Myocyte (in vitro differentiated cells): ENCODE results near the gene FOXN1. TPM values are rescaled to one million over a fixed set of nuclear protein-coding genes. Genes with fewer than 3 reads are reported as not detected.
"Not testable (repeated sequence)": the region's sequence is repeated elsewhere in the genome, so short reads cannot be mapped to it uniquely, and the experiment has no call there.

Experiments used
- DNase-seq: peaks from one replicate; pipeline ENCODE4 v3.0.0-alpha.2; 2012; ENCODE audit warnings: low read depth
- total RNA-seq: library from RNA; depleted of rRNA; stranded (reverse); fragments of >200 nt; gene quantifications from 2 replicates; pipeline ENCODE4 v1.2.3, GENCODE V29; 2014

FOXN1 gene
- total RNA-seq, 1 donor from 2014 or later = not detected

DNA sequence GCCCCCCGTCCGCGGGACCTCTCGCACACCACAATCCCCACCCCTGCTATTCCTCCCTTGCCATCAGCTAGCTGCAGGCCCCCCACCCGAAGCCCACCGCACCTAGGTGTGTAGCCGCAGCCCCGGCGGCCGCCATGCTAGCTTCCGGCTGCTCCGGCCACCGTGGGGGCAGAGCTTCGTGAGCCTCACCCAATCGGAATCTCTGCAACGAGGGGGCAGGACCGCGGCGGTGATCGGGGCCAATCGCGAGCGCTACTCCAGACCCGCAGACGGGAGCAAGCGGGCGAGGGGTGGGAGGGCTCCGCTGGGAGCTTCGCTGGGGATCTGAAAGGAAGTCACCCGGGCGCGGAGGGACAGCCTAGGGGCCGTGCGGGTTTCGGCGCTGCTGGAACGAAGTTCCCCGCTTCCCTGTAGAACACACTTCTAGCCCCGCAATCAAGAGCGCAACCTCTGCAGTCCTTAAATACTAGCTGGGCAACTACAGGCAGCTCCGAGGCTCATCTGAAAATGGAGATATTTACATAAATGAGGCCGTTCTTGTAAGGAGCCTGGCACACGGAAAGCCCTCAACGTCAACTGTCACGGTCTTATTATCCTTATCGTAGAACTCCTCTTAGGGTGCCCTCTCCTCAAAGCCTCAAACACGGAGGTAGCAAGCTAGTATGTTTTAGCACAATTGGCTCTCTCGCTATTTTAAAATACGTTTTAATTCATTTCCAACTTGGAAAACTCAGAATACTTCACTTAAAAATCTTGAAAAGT, 65.4 kb downstream of the FOXN1 start, which contains the start of gene PIGS:
Gene PIGS (minus strand): TSS at position 164 of the 762 bp plus-strand sequence. CDS start 28 bp downstream, at position 136.
- peak; percentile 94 for DNase-seq

DNA sequence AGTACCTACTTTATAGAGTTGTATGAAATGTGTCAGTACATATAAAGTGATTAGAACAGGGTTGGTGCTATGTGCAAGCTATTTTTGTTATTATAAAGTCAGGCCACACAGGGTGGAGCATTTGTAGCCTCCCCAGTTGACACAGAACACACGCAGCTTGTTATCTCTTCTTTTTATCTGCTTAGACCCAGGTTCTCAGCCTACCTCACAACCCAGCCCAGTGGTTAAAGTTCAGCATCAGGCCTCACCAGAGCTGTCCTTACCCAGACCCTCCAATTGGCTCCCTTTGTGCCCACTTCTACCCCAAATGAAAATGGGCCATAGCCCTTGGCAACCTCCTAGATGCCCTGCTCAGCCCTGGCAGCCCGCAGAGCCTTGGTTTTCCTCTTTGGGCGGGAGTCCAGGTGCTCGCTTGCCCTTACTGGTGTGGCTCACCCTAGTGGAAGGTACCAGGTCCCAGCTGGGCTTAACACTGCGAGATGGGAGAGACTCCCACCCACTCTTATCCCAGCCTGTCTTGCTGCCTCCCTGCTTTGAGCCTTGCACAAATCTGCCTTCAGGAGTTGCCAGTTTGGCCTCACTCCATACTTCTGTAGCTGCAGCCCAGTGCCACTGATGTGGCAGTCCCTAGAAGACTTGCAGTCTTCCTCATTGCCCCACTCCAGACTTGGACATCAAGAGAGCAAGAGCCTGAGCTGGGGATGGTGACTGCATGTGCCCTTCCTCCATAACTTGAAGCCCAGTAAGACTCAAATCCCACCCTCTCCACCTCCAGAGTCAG, 66.3 kb downstream of the FOXN1 start:
- DNase-seq = no peak

DNA sequence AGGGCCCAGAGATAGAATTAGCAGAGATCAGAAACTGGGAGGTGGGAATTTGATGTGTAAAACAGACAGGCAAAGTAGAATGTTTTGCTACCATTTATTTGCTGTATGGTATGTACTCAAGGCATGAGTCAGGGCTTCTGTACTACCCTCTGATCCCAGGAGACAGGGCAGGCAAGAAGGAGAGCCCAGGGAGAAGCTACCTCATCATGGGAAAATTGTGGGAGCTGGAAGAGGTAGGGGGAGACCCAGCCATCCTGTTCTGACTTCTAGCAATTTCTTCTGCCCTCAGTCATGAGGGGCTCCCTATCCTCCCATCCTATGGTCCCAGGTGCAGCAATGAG, 66.9 kb downstream of the FOXN1 start:
- no peak for DNase-seq

DNA sequence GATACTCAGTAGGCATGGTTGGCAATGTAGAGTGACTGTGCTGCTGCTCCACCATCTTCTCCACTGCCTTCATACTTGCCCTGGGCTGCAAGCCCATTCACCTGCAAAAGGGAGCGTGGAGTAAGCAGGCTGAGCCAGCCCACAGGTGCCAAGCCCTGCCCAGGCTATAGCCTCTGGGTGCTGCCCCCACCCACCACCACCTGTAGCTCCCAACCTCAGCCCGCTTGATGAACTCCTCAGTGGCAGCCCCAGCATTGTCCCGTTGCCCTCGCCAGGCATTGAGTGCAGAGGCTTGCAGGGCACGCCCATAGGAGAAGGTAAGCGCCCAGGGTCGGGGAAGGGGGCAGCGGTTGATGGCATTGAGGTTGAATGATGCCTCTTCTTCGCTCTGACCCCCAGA, 67.4 kb downstream of the FOXN1 start:
- DNase-seq = no peak

DNA sequence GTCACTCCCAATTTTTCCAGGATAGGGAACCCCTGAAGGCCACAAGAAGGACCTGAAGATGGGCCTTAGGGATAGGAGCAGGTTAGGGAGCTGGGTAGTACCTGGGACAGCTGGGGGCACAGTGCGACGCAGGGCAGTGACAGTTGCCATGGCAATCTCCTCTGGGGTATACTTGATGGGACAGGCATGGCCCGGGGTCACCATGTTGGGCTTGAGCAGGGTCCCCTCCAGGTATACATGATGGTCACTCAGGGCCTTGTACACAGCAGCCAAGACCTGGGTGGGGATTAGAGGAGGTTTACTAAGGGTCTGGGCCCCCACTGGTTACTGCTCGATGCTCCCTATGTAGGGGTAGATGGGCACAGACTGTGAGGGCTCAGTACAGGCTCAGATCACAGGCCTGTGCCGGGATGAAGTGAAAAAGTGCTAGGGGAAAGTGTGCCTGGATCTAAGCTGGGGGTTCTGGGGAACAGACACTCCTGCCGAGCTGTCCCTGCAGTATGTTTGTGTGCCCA, 67.9 kb downstream of the FOXN1 start:
- no peak for DNase-seq

DNA sequence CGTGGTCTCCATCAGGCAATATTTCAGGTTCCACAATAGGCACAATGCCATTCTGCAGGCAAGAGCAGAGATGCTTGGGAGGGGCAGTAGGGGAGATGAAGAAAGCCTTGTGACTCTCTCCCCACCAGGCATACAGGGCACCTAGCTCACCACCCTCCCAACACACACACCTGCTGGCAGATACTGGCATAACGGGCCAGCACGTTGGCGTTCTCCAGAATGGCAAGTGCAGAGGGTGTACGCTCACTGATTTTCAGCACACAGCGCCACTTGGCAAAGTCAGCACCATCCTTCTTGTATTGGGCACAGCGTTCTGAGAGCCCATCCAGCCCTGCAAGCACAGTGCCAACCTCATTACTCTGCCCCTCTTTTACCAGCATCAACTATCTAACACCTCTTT, 68.4 kb downstream of the FOXN1 start:
- no peak for DNase-seq

- DNase-seq = peak; percentile 30
Measured at GRCh38 chr17:28575126-28575795, 69.1 kb downstream of the FOXN1 start.

GRCh38 chr17:28576016-28576415, 69.9 kb downstream of the FOXN1 start:
- not testable (repeated sequence) for DNase-seq

GRCh38 chr17:28576758-28577465, 70.8 kb downstream of the FOXN1 start, which contains the start of gene ALDOC:
Gene ALDOC (minus strand): TSS chr17:28576895. CDS start chr17:28575532, 1,363 bp downstream.
- peak; percentile 84 for DNase-seq

DNA sequence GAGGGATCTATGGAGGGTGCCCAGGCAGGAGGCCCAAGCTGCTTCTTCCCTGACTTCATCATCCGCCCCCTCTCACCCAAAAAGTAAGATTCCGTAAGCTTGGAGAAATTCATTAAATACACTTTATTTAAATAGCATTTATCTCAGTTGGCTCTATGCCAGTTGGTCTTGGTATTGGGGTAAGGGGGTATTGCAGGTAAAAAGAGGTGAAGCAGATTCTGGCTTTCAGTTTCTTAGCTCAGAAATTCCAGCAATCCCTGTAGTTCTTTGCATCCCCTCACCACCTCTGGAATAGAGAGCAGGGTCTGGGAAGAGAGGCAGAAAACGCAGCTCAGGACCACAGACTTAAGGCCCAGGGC, 71.3 kb downstream of the FOXN1 start:
- DNase-seq = no peak

DNA sequence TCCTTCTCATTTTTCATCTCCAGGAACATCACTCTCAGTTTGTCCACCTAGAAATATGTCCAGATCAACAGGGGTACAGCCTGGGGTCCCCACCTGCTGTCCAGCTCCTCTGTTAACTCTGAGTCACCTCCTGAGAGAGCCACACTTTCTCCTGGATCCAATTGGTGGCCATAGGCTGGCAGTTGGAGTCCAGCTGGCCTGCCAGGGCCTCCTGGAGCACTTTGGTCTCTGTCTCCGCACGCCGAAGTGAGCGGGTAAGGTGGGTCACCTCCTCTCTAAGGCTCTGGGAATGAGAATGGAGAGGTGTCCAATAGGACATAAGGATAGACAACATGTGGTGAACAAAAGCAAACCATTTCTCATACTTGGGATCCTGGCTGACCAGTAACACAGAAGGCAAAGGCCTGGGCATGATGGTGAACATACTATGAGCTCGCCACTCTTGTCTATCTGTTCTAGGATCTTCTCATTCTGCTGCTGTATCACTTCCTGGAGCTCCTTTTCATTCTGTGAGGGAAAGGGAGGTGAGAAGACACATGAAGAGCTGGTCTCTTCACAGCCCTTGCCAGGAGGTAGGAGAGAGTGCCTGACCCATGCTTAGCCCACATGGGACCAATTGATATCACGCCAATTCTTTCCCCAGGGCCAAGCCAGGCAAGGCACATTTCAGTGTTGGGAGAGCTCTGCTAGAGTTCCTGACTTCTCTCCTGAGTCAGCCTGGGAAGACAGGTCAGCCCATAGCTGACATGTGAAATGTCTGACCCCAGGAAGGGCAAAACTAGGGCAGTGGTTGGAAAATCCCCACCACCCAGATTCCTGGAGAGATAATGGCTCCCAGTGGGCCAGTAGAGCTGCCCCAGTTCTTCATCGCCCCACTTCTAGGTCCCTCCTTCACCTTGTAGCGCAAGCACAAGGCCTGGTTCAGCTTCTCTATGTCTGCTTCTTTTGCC, 72.4 kb downstream of the FOXN1 start:
- no peak for DNase-seq

DNA sequence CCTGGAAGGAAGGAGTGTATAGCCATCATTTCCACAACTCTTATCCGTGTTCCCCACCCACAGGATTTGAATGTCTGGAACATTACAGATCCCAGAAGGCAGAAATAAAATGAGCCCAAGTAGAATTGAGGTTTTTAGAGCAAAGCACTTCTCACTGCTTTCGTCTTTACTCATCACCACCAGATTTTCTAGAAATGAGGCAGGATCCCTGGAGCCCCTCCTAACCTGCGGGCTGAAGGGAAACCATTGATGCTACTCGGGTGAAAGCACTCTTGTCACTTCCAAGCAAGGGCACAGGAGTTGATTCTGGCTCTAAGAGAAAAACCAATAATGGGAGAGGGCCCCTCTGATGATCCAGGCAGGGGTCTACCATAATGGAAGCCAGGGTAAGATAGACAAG, 73.4 kb downstream of the FOXN1 start:
- no peak for DNase-seq

DNA sequence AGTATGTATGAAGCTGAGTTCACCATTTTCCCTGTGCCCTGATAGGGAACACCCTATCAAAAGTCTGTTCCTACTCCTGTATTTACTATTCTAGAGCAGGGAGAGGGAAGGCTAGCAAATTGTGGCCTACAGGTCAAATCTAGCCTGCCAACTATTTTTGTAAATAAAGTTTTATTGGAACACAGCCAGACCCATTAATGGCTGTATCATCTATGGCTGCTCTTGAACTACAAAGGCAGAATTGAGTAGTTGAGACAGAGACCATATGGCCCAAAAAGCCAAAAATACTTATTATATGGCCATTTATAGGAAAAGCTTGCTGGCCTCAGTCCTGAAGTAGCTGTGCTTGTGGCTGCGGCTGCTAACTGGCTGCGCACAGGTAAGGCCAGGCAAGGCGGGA, 74.8 kb downstream of the FOXN1 start:
- no peak for DNase-seq

GRCh38 chr17:28582513-28582912, 76.4 kb downstream of the FOXN1 start:
- no peak for DNase-seq

GRCh38 chr17:28584434-28584833, 78.3 kb downstream of the FOXN1 start:
- DNase-seq = peak; percentile 35

DNA sequence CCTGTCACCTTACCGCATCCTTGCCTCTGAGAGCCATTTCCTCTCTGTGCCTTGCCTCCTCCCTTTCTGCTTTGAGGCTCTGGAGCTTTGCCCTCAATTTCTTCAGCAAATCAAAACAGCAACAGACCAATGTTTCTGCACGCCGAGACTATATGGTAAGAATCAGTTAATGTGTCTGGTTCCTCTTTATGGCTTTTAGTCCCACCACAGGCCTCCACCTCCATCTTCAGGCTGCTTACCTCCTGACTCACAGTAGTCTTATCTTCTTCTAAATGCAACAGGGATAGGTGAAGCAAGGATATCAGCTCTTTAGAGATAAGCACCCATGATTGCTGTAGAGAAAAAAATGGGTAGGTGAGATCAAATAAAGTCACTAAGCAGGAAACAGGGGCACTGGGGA, 79.7 kb downstream of the FOXN1 start:
- DNase-seq = no peak
